Measurements from ENCODE around the gene IMMP2L. TPM values are rescaled to one million over a fixed set of nuclear protein-coding genes. Genes with fewer than 3 reads are reported as not detected.

IMMP2L gene
- total and polyA plus RNA-seq, 2 of the 13 experiments (the other 11 are each of a cell fraction or from before 2014, with no cell fraction given): 7.8 to 16.9 TPM

- TF ChIP-seq ZBTB25 (CRISPR knock-in tag; IDR thresholded peaks at IDR 0.05) (no peak), LRRFIP1 (CRISPR knock-in tag; conservative IDR thresholded peaks at IDR 0.05) (no peak), HES4 (CRISPR knock-in tag; IDR thresholded peaks at IDR 0.05; ENCODE audit: borderline replicate concordance) (no peak)
These were observed 377.3 kb downstream of the IMMP2L start (continued) for GRCh38 chr7:111184987-111185386.

- no peak for FAIRE-seq
- Histone ChIP-seq H2AFZ (ENCODE audit: low read length) (no peak overlapping the region), H3K27me3 (ENCODE audit: control insufficient read depth in 1 of 2, insufficient read depth in 2 of 2, low read length in 2 of 2) (no peaks in the 10 kb centered on the region), H3K4me3 (replicated peaks in 1 of 3; ENCODE audit: insufficient read depth in 1 of 3, low read depth in 2 of 3, low read length in 3 of 3) (no peak overlapping the region), H4K20me1 (ENCODE audit: insufficient read depth, low read length) (no peaks in the 10 kb centered on the region), H3K9me3 (ENCODE audit: low read length) (no peaks in the 10 kb centered on the region), H3K79me2 (ENCODE audit: insufficient read depth, low read length) (no peaks in the 10 kb centered on the region), H3K27ac (ENCODE audit: extremely low read length, insufficient read depth, low read length) (no peak overlapping the region), H3K4me1 (ENCODE audit: insufficient read depth, low read length) (no peaks in the 10 kb centered on the region), H3K36me3 (replicated peaks in 1 of 2; ENCODE audit: control insufficient read depth in 1 of 2, insufficient read depth in 2 of 2, low read length in 2 of 2) (no peaks in the 10 kb centered on the region), H3K9ac (ENCODE audit: insufficient read depth, low read depth, low read length) (no peak overlapping the region), H3K4me2 (ENCODE audit: low read depth, low read length) (no peak overlapping the region)
- CTCF ChIA-PET (ENCODE audit: low intra/inter-chr PET ratio, low total read pairs): no interaction called here
- POLR2A ChIA-PET: no interaction called here
- no peak for DNase-seq (ENCODE audit: low spot score)
- in situ Hi-C loops (cut with HindIII; ENCODE audit: extremely low pct_ligation_motif_present, low pct_unique_long_range_greater_than_20kb): no loop called here
- no TSS peak for BruUV-seq (replicated peaks)
- ATAC-seq: no peak
- intact Hi-C loops (cut with micrococcal nuclease; ENCODE audit: unreplicated experiment): no loop called here
- TF ChIP-seq HMGXB3 (CRISPR knock-in tag; IDR thresholded peaks at IDR 0.05; ENCODE audit: borderline replicate concordance) (no peak), ZFAT (CRISPR knock-in tag; conservative IDR thresholded peaks at IDR 0.05) (no peak), POLR2AphosphoS2 (IDR thresholded peaks at IDR 0.05; ENCODE audit: low read depth, low read length) (no peak), TGIF2 (CRISPR knock-in tag; IDR thresholded peaks at IDR 0.05) (no peak), SOX6 (IDR thresholded peaks at IDR 0.05) (no peak), SOX6 (CRISPR knock-in tag; IDR thresholded peaks at IDR 0.05) (no peak), RFX5 (IDR thresholded peaks at IDR 0.05; ENCODE audit: low read depth, low read length) (no peak), STAT6 (CRISPR knock-in tag; IDR thresholded peaks at IDR 0.05; ENCODE audit: borderline replicate concordance) (no peak), ZNF101 (CRISPR knock-in tag; IDR thresholded peaks at IDR 0.05; ENCODE audit: borderline replicate concordance, low read depth) (no peak)
These were observed 379.0 kb downstream of the IMMP2L start for GRCh38 chr7:111183321-111183720.

Data from HepG2 (cell line).